Endothelial cell of umbilical vein (primary cell): Measurements from ENCODE around the gene SNHG17. TPM values are rescaled to one million over a fixed set of nuclear protein-coding genes. Genes with fewer than 3 reads are reported as not detected.

ENCODE experiments used
- BruUV-seq: library from RNA; stranded (reverse); fragments of 400-500 nt; replicated peaks from 2 replicates; lab custom pipeline; 2021; lab: Mats Ljungman, UMichigan
- CTCF ChIA-PET: fragments of 300-600, 350-600 bp; sonication (Branson Sonifier 250); formaldehyde crosslinking; loops from one replicate; lab custom pipeline; 2021; ENCODE audit warnings: antibody characterized with exemption, inconsistent platforms; lab: Charles Lee
- POLR2A ChIA-PET: fragments of 300-600, 350-600 bp; sonication (Branson Sonifier 250); formaldehyde crosslinking; loops from one replicate; lab custom pipeline; 2021; ENCODE audit warnings: antibody characterized with exemption, inconsistent platforms; lab: Charles Lee
- DNase-seq: peaks from one replicate; pipeline ENCODE4 v3.0.0-alpha.2; 2011; ENCODE audit warnings: low read depth, low spot score
- FAIRE-seq: peaks from 2 replicates; lab custom pipeline; 2011; peaks lifted over from hg19 to GRCh38; lab: Jason Lieb, UNC
- H2AFZ ChIP-seq: 2 replicates; pipeline ENCODE4 v1.6.0; 2012; ENCODE audit warnings: low read depth, low read length, control low read depth, inconsistent platforms
- H3K27ac ChIP-seq: 2 replicates; pipeline ENCODE4 v1.5.1; 2011; ENCODE audit warnings: low read depth, mild to moderate bottlenecking, control low read depth, low read length, moderate library complexity; ENCODE audit not compliant: insufficient read depth
- H3K27me3 ChIP-seq, 2 experiments: 2 replicates each; pipeline versions ENCODE4 v1.6.0 to v1.6.1; 2011; ENCODE audit warnings: low read length in 2 of 2, mixed read lengths in 1 of 2; ENCODE audit not compliant: control insufficient read depth in 2 of 2, insufficient read depth in 2 of 2
- H3K36me3 ChIP-seq, 2 experiments: 2 replicates in 1 of 2; 3 replicates in 1 of 2; pipeline ENCODE4 v1.5.1; 2011; ENCODE audit warnings: low read length in 2 of 2, mild to moderate bottlenecking in 1 of 2, moderate library complexity in 1 of 2; ENCODE audit not compliant: control insufficient read depth in 2 of 2, insufficient read depth in 2 of 2; ENCODE audit errors: extremely low read depth in 1 of 2
- H3K4me1 ChIP-seq: 3 replicates; pipeline ENCODE4 v1.5.1; 2011; ENCODE audit warnings: mild to moderate bottlenecking, low read length; ENCODE audit not compliant: control insufficient read depth, insufficient read depth; ENCODE audit errors: extremely low read depth
- H3K4me2 ChIP-seq: 2 replicates; pipeline ENCODE4 v1.6.1; 2011; ENCODE audit warnings: low read length, control low read depth, mixed read lengths; ENCODE audit not compliant: insufficient read depth
- H3K4me3 ChIP-seq, 3 experiments: fragments of 200-600 bp in 1 of 3; sonication (generic), shearing (Covaris generic) in 1 of 3; replicated peaks in 1 of 3; 2 replicates each; pipeline ENCODE4 v1.5.1; 2011 to 2016; ENCODE audit warnings: control low read depth in 3 of 3, low read length in 3 of 3, mild to moderate bottlenecking in 2 of 3, inconsistent platforms in 1 of 3, low read depth in 1 of 3, moderate library complexity in 1 of 3; ENCODE audit not compliant: insufficient read depth in 1 of 3
- H3K79me2 ChIP-seq: 2 replicates; pipeline ENCODE4 v1.6.0; 2012; ENCODE audit warnings: low read length, inconsistent platforms; ENCODE audit not compliant: control insufficient read depth, insufficient read depth
- H3K9ac ChIP-seq: replicated peaks from 2 replicates; pipeline ENCODE3; 2011; ENCODE audit warnings: low read length, control low read depth; ENCODE audit not compliant: insufficient read depth; ENCODE audit errors: extremely low read depth
- H3K9me1 ChIP-seq: replicated peaks from 3 replicates; pipeline ENCODE4 v1.6.0; 2011; ENCODE audit warnings: mild to moderate bottlenecking, low read length; ENCODE audit not compliant: control insufficient read depth, insufficient read depth; ENCODE audit errors: extremely low read depth
- H3K9me3 ChIP-seq: replicated peaks from 2 replicates; pipeline ENCODE4 v1.5.1; 2012; ENCODE audit warnings: low read length, inconsistent platforms; ENCODE audit not compliant: control insufficient read depth, insufficient read depth
- H4K20me1 ChIP-seq: replicated peaks from 2 replicates; pipeline ENCODE3; 2011; ENCODE audit warnings: mild to moderate bottlenecking, low read length; ENCODE audit not compliant: control insufficient read depth, insufficient read depth; ENCODE audit errors: extremely low read depth
- EZH2 ChIP-seq: IDR thresholded peaks from 2 replicates; pipeline ENCODE4 v1.6.1; 2012; ENCODE audit warnings: borderline replicate concordance, low read depth, mild to moderate bottlenecking, moderate library complexity, low read length, inconsistent platforms; ENCODE audit not compliant: severe bottlenecking
- FOS ChIP-seq: IDR thresholded peaks from 2 replicates; pipeline ENCODE4 v1.6.1; 2011; ENCODE audit warnings: mild to moderate bottlenecking, low read length, moderate library complexity, borderline replicate concordance; ENCODE audit not compliant: insufficient read depth
- GATA2 ChIP-seq: IDR thresholded peaks from 2 replicates; pipeline ENCODE4 v1.7.0; 2011; ENCODE audit warnings: low read depth, mild to moderate bottlenecking, moderate library complexity, mixed read lengths, low read length; ENCODE audit not compliant: insufficient read length, insufficient read depth
- JUN ChIP-seq: IDR thresholded peaks from 2 replicates; pipeline ENCODE4 v1.6.1; 2011; ENCODE audit warnings: borderline replicate concordance, low read depth; ENCODE audit not compliant: insufficient read length, insufficient read depth
- MYC ChIP-seq: IDR thresholded peaks from one replicate; pipeline ENCODE4 v1.6.1; 2011; ENCODE audit warnings: mild to moderate bottlenecking, low read depth, low read length
- POLR2A ChIP-seq: IDR thresholded peaks from 2 replicates; pipeline ENCODE4 v1.6.1; 2012; ENCODE audit warnings: low read depth, mild to moderate bottlenecking, control low read depth, low read length
- POLR2AphosphoS5 ChIP-seq: IDR thresholded peaks from 2 replicates; pipeline ENCODE4 v1.6.1; 2012; ENCODE audit warnings: low read depth, mild to moderate bottlenecking, control low read depth, low read length, moderate library complexity; ENCODE audit not compliant: insufficient read depth
- dilution Hi-C: fragments of 300-500 bp; cut with MboI; formaldehyde crosslinking; loops from one replicate; pipeline ENCODE4 v1.15.0; 2019; ENCODE audit warnings: low sequenced_read_pairs; ENCODE audit not compliant: extremely low pct_ligation_motif_present
- intact Hi-C: fragments of 100-400 bp; cut with micrococcal nuclease; formaldehyde crosslinking; loops from one replicate; pipeline ENCODE4 v1.10.0; 2022
- polyA plus RNA-seq, 4 experiments: library from polyadenylated mRNA; depleted of rRNA in 3 of 4; stranded (reverse) in 3 of 4; unstranded in 1 of 4; fragments of >200 nt; gene quantifications; 2 replicates each; pipeline versions ENCODE4 v1.2.1 to v1.2.3, GENCODE V29; 2011 to 2012; ENCODE audit warnings: missing spikeins in 1 of 4
- total RNA-seq: library from RNA; stranded (reverse); gene quantifications from 2 replicates; pipeline ENCODE4 v1.2.3, GENCODE V29; 2021
- TF ChIP-seq, protein P1 (sequence below), 2 donors: IDR thresholded peaks; 1 replicate in 1 of 2; 2 replicates in 1 of 2; pipeline ENCODE4 v1.5.1; 2011; ENCODE audit warnings: low read length in 2 of 2, mild to moderate bottlenecking in 2 of 2, moderate library complexity in 2 of 2, control low read depth in 1 of 2, inconsistent platforms in 1 of 2, low read depth in 1 of 2; ENCODE audit not compliant: insufficient read depth in 1 of 2; ENCODE audit errors: extremely low read depth in 1 of 2
- TF ChIP-seq, protein P2 (sequence below): IDR thresholded peaks from 2 replicates; pipeline ENCODE4 v1.6.1; 2011; ENCODE audit not compliant: insufficient read depth, insufficient read length

Gene SNHG17
- total and polyA plus RNA-seq, 2 donors (not counting 3 experiments of a cell fraction or from before 2014, with no cell fraction given), result 39.4 to 94.0 TPM

GRCh38 chr20:38447251-38447661 is 12.1 kb upstream of the SNHG17 start:
- FAIRE-seq, result no peak
- Histone ChIP-seq H3K27me3 (no peaks in the 10 kb centered on the region), H3K4me3 (peak overlapping the region; percentile 33 to 71 (median 61)), H3K9me1 (no peaks in the 10 kb centered on the region), H3K79me2 (no peaks in the 10 kb centered on the region), H4K20me1 (no peaks in the 10 kb centered on the region), H3K4me1 (peaks cover 53% of the 10 kb centered on the region), H3K27ac (no peak overlapping the region), H3K9me3 (no peaks in the 10 kb centered on the region), H3K36me3 (peaks cover 0 to 4% of the 10 kb centered on the region in 2 experiments), H3K9ac (peak overlapping the region; percentile 92), H2AFZ (no peak overlapping the region), H3K4me2 (peak overlapping the region; percentile 70)
- DNase-seq, result no peak
- TF ChIP-seq POLR2A, result no peak
- TF ChIP-seq, protein P1, sequence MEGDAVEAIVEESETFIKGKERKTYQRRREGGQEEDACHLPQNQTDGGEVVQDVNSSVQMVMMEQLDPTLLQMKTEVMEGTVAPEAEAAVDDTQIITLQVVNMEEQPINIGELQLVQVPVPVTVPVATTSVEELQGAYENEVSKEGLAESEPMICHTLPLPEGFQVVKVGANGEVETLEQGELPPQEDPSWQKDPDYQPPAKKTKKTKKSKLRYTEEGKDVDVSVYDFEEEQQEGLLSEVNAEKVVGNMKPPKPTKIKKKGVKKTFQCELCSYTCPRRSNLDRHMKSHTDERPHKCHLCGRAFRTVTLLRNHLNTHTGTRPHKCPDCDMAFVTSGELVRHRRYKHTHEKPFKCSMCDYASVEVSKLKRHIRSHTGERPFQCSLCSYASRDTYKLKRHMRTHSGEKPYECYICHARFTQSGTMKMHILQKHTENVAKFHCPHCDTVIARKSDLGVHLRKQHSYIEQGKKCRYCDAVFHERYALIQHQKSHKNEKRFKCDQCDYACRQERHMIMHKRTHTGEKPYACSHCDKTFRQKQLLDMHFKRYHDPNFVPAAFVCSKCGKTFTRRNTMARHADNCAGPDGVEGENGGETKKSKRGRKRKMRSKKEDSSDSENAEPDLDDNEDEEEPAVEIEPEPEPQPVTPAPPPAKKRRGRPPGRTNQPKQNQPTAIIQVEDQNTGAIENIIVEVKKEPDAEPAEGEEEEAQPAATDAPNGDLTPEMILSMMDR (IDR thresholded peaks at IDR 0.05; ENCODE audit: extremely low read depth in 1 of 2, insufficient read depth in 1 of 2, low read depth in 1 of 2, low read length in 2 of 2), result no peak
- TF ChIP-seq EZH2, result no peak
- TF ChIP-seq, protein P2, sequence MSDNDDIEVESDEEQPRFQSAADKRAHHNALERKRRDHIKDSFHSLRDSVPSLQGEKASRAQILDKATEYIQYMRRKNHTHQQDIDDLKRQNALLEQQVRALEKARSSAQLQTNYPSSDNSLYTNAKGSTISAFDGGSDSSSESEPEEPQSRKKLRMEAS, result no peak
- no peak for TF ChIP-seq GATA2
- no peak for TF ChIP-seq FOS
- TF ChIP-seq MYC, result no peak
- no peak for TF ChIP-seq POLR2AphosphoS5
- no peak for TF ChIP-seq JUN
- dilution Hi-C loops (no loop called here), intact Hi-C loops (no loop called here)
- ChIA-PET CTCF (interaction anchor here (1.9 to 4.3 kb wide), 4 partner anchors 10 to 38 kb away, joined by 11 to 106 read pairs (median 34); partner anchors contain the start of genes RALGAPB and SNHG17), POLR2A (interaction anchor here (1.1 to 3.3 kb wide), 3 partner anchors 12 to 26 kb away, joined by 3 to 40 read pairs (median 11); partner anchors contain the start of genes RALGAPB and SNHG17)
- BruUV-seq, result no TSS peak
